GM18526 (cell line): ENCODE measurements around the gene HPCAL1.

Experiments used
- POLR2A ChIP-seq: IDR thresholded peaks from 3 replicates; pipeline ENCODE4 v1.6.1; 2011; ENCODE audit not compliant: insufficient read length; ENCODE audit errors: extremely low read depth

HPCAL1 gene

DNA sequence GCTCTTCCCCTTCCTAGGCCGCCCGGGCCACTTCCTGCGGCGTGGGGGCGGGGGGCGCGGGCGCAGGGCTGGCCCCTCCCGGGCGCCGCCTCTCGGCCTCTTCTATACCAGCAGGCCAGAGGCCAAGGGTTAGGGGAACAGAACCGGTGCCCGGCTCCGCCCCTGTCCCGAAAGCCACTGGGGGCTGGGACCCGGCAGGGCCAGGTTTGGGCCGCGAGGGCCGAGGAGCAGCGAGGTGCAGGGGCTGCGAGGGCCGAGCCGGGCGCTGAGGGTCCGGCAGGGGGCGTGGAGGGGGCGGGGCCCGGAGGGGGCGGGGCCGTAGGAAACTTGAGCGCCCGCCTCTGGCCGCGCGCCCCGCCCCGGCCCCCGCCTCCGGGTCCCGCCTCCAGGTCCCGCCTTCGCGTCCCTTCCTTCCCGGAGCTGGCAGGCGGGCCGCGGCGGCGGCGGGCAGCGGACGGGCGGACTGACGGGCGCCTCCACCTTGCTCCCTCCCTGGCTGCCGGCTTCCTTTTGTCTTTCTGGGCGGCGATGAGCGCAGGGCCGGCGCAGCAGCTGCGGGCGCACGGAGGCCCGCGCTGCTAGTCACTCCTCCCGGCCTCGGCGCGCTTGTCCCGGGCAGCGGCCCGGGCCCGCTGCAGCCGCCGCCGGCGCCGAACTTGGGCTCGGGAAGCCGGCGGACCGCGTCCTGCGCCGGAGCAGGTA, at the start of gene HPCAL1:
TSS of gene HPCAL1 (plus strand) at position 426 of the 702 bp plus-strand sequence. CDS start 116,854 bp downstream, outside the sequence.
- peak; percentile 32 for TF ChIP-seq POLR2A

GRCh38 chr2:10253596-10254372, 48.9 kb upstream of the HPCAL1 start:
- TF ChIP-seq POLR2A: no peak

DNA sequence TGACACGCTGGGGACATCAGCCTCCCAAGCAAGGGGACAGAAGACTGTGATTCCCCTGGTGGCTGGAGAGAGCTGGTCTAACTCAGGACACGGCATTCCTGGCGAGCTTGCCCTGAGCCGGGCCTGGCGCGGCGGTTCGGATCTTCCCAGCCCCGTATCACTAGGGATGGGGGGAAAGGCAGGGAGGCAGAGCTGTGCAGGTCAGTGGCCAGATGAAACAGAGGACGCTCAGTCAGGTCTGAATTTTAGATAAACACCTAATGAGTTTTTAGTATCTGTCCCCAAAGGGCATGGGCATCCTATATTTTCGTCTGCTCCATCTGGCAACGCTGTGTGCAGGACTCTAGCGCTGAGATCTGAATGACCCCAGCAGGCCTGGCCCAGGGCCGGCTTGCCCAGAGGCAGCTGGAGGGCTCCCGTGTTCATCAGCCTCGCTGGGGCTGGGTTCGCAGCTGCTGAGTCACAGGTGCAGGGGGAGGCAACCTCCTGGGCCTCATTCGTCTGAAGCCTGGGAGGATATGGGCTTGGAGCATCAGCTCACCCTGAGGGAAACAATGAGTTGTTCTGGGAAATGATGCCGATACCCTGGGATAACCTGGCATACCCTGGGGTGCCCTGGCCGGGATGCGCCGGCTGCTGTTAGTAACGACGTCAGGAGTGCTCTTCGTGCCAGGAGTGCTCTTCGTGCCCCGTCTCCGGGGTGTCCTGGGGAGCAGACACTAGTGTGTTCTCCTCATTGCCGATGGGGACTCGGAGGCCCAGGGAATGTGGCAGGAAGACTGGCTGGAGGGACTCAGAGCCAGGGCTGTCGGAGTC, 48.1 kb upstream of the HPCAL1 start:
- no peak for TF ChIP-seq POLR2A

- TF ChIP-seq POLR2A: no peak
Measured at GRCh38 chr2:10255189-10256030, 47.3 kb upstream of the HPCAL1 start.

DNA sequence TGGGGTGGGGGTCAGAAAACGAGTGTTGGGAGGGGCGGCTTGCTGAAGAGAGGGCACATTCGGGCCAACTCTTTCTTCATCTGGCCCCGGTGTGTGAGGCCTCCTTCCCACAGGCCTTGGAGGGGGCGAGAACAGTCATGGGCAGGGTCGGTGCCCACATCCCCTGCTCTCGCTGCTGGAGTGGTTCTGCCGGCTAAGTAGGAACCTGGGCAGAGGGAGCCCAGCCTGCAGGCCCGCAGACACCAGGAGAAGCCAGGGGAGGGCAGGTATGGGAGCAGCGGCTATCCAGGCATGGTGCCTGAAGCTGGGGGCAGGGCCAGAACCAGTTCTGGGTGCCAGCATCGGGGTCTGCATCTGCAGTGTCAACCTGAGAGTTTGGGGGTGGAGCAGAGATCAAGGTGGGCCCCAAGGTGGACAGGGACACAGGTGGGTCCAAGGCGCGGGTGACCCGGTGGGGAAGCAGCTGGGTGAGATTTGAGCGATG, 46.6 kb upstream of the HPCAL1 start:
- TF ChIP-seq POLR2A: no peak

DNA sequence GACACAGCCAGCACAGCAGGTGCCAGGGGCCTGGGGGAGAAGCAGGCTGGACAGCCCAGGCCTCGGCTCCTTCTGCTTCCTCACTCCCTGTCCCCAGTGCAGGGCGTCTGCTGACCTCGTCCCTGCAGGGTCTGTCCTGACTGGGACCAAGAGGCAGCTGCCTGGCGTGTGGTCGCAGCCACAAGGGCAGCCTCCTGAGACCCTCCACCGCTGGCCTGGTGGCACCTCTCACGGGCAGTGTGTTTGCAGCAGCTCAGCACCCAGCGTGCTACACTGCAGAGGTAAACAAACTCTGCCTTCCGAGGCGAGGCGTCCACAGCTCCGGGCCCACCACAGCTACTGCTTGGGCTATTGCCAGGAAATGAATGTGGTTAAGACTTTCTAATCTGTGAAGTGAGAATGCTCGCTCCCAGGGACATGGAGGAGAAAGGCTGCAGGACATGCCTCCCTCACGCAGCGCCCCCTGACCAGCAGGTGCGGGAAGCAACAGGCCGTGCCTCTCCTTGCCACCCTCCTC, 46.1 kb upstream of the HPCAL1 start:
- TF ChIP-seq POLR2A: no peak

DNA sequence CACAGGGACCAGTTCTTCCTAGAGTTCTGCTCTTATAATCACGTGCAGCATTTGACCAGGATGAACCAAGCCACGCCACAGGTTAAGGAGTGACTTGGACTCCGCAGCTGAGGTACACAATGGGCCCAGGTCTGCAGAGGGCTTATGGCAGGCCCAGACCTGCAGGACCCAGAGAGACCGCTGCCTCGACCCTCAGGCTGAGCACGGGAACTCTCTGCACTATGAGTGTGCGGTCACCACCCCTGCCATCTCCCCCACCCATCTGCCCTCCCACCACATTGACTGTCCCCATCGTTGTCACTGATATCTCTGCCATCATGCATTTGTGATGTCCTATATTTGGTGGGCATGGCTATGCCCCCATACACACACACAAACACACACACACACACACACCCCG, 45.7 kb upstream of the HPCAL1 start:
- TF ChIP-seq POLR2A: no peak

- no peak for TF ChIP-seq POLR2A
Measured at GRCh38 chr2:10257500-10258147, 45.1 kb upstream of the HPCAL1 start.

DNA sequence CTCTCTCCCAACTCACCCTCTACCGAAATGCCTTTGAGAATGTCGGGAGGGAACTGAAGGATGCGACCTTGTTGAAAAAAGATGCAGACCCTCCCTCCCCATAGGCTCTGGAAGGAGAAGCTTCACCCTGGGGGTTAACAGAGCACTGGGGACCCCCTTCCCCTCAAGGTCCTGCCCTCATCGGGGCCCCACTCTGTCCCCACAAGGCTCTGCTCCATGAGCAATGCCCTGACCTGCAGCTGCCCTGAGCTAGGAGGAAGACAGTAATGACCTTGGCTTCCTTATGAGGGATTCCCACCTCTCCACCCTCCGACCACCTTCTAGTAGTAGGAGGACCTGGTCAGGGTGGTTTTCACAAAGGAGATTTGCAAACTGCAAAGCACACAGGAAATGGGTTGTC, 44.4 kb upstream of the HPCAL1 start:
- TF ChIP-seq POLR2A: no peak

DNA sequence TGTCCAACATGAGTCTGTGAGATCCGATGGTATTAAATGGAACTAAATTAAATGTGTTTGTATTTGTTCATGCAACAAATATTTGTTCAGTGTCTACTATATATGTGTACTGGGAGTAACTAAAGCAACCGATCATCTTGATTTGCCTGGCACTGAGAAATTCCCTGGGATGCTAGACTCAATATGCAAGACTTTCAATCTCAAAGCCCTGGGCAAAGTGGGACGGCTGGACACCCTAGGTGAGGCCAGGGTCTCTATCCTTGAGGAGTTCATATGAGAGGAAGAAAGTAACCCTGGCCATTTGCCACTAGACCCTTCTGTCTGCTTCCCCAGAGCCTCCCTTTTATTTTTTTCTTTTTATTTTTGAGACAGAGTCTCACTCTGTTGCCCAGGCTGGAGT, 44.0 kb upstream of the HPCAL1 start:
- no peak for TF ChIP-seq POLR2A

GRCh38 chr2:10260130-10260529, 42.6 kb upstream of the HPCAL1 start:
- TF ChIP-seq POLR2A: no peak

GRCh38 chr2:10264506-10265328, 38.0 kb upstream of the HPCAL1 start:
- TF ChIP-seq POLR2A: no peak
